ENCODE results near the gene AUTS2.
A peak's percentile ranks its signal among the peaks of the same experiment; 100 is the strongest.

Gene AUTS2

GRCh38 chr7:69819333-69819705, 221.0 kb downstream of the AUTS2 start:
- DNase-seq = no peak

- DNase-seq = no peak
Observed at GRCh38 chr7:69820479-69821192, 222.4 kb downstream of the AUTS2 start.

DNA sequence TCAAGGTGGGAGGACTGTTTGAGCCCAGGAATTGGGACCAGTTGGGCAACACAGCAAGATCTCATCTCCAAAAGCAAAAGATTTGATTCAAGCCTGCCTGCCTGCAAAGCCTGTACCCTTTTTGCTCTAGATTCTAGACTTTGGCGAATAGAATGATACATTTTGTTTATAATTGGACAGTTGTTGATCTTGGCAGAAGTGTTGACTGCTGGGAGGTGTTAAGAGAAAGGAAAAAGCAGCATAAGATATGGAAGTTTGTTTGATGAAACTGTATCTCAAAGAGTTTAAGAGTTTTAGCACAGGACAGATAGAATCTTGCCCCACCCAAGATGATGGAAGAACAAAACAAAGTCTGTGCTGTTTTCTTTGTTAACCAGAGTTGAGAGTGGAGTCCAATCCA, 224.1 kb downstream of the AUTS2 start:
- no peak for DNase-seq

DNA sequence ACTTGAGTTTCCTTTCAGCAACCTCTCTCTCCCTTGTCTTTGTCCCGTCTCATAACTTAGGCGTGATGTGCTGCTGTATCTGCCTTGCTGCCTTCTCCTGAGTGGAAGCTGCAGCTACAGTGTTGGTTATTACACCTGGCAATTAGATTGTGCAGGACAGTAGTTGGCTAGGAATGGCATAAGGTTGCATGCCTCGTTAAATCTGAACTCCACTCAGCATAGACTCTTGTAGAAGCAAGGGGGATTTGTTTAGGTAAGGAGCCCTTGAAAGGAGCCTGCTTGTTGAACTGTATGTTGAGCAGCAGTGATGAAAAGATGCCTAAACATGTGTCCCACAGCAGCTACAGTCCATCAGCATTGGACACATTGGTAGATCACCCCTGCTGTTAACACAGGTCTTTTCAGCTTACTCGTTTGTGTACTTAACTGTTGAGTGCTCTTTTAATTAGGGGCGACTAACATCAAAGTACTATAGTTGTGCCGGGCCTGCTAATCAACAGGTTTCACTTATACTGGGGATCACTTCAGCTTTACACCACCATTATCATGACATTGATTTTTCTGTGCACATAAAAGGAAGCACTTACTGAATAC, 225.0 kb downstream of the AUTS2 start:
- no peak for DNase-seq

- DNase-seq = no peak
Observed at GRCh38 chr7:69825113-69825972, 227.1 kb downstream of the AUTS2 start.

DNA sequence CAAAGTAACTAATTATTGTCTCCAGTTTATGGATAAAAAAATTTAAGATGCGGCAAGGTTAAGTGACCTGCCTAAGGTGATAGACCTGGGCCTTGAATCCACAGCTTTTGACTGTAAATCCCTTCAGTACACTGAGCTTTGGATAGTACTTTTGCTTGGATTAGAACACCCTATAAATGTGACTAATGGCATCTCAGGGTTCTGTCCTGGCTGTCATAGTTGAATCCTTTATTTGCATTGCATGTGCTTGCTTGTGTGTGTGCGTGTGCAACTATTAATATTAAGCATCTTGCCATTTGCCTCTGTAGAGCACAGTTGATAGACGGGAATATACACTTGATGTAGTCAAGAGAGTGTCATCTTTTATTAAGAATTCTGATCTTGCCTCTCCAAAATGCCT, 228.0 kb downstream of the AUTS2 start:
- DNase-seq = no peak

- DNase-seq = no peak
Observed at GRCh38 chr7:69827140-69827539, 228.9 kb downstream of the AUTS2 start.

- no peak for DNase-seq
Observed at GRCh38 chr7:69827558-69827957, 229.3 kb downstream of the AUTS2 start.

DNA sequence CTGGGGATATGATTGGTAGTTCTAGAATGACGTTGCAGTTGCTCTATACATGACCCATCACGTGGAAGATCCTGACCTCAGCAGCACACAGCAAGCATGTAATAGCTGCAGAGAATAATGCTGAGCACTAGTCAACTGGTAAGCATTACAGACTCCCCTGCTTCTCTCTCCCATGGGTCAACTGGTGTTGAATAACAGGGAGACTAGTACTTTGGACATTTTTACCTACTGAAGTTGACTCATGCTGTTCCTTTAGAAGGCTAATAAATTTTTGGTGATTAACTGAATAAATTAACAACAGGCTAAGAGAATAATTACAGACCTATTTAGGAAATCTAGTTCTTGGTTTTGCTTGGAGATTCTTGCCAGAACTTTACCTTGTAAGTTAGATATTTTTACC, 234.1 kb downstream of the AUTS2 start:
- no peak for DNase-seq

GRCh38 chr7:69833964-69834363, 235.7 kb downstream of the AUTS2 start:
- no peak for DNase-seq

- DNase-seq = no peak
Observed at GRCh38 chr7:69836702-69837101, 238.4 kb downstream of the AUTS2 start.

- no peak for DNase-seq
Observed at GRCh38 chr7:69837387-69838068, 239.3 kb downstream of the AUTS2 start.

DNA sequence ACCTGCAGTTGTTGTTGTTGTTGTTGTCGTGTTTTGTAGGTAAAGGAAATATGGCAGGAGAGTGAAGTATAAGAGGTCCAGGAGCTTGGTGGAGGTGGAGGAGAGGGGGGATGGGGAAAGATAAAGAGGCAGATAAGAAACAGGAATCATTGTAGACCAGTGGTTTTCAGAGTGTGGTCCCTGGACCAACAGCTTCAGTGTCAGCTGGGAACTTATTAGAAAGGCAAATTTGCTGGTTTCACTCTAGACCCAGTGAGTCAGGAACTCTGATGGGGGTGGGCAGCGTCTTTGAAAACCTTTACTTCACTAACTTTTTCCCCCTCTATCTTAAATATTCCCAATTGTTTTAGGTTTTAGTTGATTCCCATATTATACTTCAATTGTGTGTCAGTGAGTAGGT, 241.5 kb downstream of the AUTS2 start:
- no peak for DNase-seq

GRCh38 chr7:69840248-69840647, 242.0 kb downstream of the AUTS2 start:
- DNase-seq = no peak

GRCh38 chr7:69843653-69844052, 245.4 kb downstream of the AUTS2 start:
- DNase-seq = no peak

DNA sequence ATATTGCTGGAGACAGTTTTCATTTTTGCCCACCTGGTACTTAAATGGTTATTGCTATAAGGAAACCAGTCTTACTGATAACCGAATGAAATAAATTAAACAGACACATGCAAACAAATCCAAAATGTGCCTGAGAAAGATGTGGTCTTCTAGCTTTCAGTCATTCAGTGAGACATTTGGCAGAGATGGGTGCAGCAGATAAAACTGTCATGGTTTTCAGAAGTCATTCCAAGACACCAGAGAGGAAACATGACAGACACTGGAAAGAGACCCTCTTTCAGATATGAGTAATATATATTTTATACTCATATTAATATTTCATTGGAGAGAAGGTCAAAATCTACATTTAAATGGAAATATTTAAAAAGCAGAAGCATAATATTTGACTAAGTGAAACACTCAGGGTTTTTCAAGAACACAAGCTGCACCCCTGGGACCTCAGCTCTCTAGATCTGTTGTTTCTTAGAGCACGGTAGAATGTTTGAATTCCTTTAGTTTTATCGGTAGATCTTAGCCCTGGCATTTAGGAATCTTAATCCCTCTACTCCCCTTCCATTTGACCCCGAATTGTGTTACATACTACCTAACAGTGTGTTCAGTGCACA, 246.1 kb downstream of the AUTS2 start:
- DNase-seq = peak in 1 of 5 experiments; percentile 18

- no peak for DNase-seq
Observed at GRCh38 chr7:69845721-69846495, 247.6 kb downstream of the AUTS2 start.

GRCh38 chr7:69847921-69848612, 249.8 kb downstream of the AUTS2 start:
- no peak for DNase-seq

GRCh38 chr7:69849268-69849667, 251.0 kb downstream of the AUTS2 start:
- no peak for DNase-seq

GRCh38 chr7:69857014-69857413, 258.7 kb downstream of the AUTS2 start:
- DNase-seq = no peak

- no peak for DNase-seq
Observed at GRCh38 chr7:69858471-69858870, 260.2 kb downstream of the AUTS2 start.

Data from T-helper 2 cell (primary cell).